HepG2 (cell line): ENCODE results near the gene TMEM165. TPM values are rescaled to one million over a fixed set of nuclear protein-coding genes. Genes with fewer than 3 reads are reported as not detected.

ENCODE experiments used
- ATAC-seq: fragments of 200-7000 bp; cut with Tn5 transposase; 3 replicates; pipeline ENCODE4 v1.9.1; 2020; ENCODE audit warnings: mild to moderate bottlenecking, moderate library complexity
- BruUV-seq: library from RNA; stranded (reverse); fragments of 400-500 nt; replicated peaks from 2 replicates; lab custom pipeline; 2021; lab: Mats Ljungman, UMichigan
- CTCF ChIA-PET: fragments of 300-600 bp; formaldehyde crosslinking; extraction: SDS; loops from one replicate; lab custom pipeline; 2021; ENCODE audit warnings: low total read pairs, inconsistent platforms, low intra/inter-chr PET ratio; lab: Yijun Ruan, JAX
- POLR2A ChIA-PET: fragments of 350-600 bp; sonication (Branson Sonifier 250); formaldehyde crosslinking; loops from one replicate; lab custom pipeline; 2020; ENCODE audit warnings: antibody characterized with exemption, inconsistent platforms; lab: Yijun Ruan, JAX
- DNase-seq: peaks from one replicate; pipeline ENCODE4 v3.0.0-alpha.2; 2015; ENCODE audit warnings: low spot score
- FAIRE-seq: peaks from 3 replicates; lab custom pipeline; 2011; peaks lifted over from hg19 to GRCh38; lab: Jason Lieb, UNC
- H2AFZ ChIP-seq: one replicate; pipeline ENCODE4 v1.6.1; 2011; ENCODE audit warnings: low read length, inconsistent platforms
- H3K27ac ChIP-seq: fragments of 300-600 bp; 3 replicates; pipeline ENCODE4 v1.8.0; 2011; ENCODE audit warnings: mixed run types, mild to moderate bottlenecking, mixed read lengths, low read length, inconsistent platforms; ENCODE audit not compliant: insufficient read depth; ENCODE audit errors: extremely low read length
- H3K27me3 ChIP-seq, 2 experiments: fragments of 200-600 bp in 1 of 2; 2 replicates in 1 of 2; 3 replicates in 1 of 2; pipeline versions ENCODE4 v1.6.0 to v1.8.0; 2011; ENCODE audit warnings: low read length in 2 of 2, mild to moderate bottlenecking in 2 of 2, moderate library complexity in 2 of 2, inconsistent platforms in 1 of 2; ENCODE audit not compliant: insufficient read depth in 2 of 2, control insufficient read depth in 1 of 2
- H3K36me3 ChIP-seq, 2 experiments: fragments of 200-600 bp in 1 of 2; replicated peaks in 1 of 2; 2 replicates in 1 of 2; 3 replicates in 1 of 2; pipeline versions ENCODE4 v1.5.1 to v1.8.0; 2011; ENCODE audit warnings: low read length in 2 of 2, inconsistent platforms in 1 of 2; ENCODE audit not compliant: insufficient read depth in 2 of 2, control insufficient read depth in 1 of 2
- H3K4me1 ChIP-seq: 2 replicates; pipeline ENCODE4 v1.5.1; 2012; ENCODE audit warnings: low read length, inconsistent platforms; ENCODE audit not compliant: insufficient read depth
- H3K4me2 ChIP-seq: 2 replicates; pipeline ENCODE4 v1.6.0; 2011; ENCODE audit warnings: low read depth, low read length, inconsistent platforms
- H3K4me3 ChIP-seq, 3 experiments: fragments of 200-600 bp in 1 of 3; sonication (generic), shearing (Covaris generic) in 1 of 3; replicated peaks in 1 of 3; 2 replicates each; pipeline ENCODE4 v1.5.1; 2011 to 2016; ENCODE audit warnings: low read length in 3 of 3, inconsistent platforms in 2 of 3, low read depth in 2 of 3, mild to moderate bottlenecking in 2 of 3, control low read depth in 1 of 3, mixed read lengths in 1 of 3; ENCODE audit not compliant: insufficient read depth in 1 of 3
- H3K79me2 ChIP-seq: one replicate; pipeline ENCODE4 v1.6.1; 2011; ENCODE audit warnings: low read length, inconsistent platforms; ENCODE audit not compliant: insufficient read depth
- H3K9ac ChIP-seq: 2 replicates; pipeline ENCODE4 v1.6.0; 2011; ENCODE audit warnings: mild to moderate bottlenecking, low read depth, low read length, inconsistent platforms; ENCODE audit not compliant: insufficient read depth
- H3K9me3 ChIP-seq: 2 replicates; pipeline ENCODE4 v1.5.1; 2012; ENCODE audit warnings: mild to moderate bottlenecking, low read length
- H4K20me1 ChIP-seq: 2 replicates; pipeline ENCODE4 v1.6.0; 2011; ENCODE audit warnings: inconsistent platforms, mild to moderate bottlenecking, low read length, moderate library complexity; ENCODE audit not compliant: insufficient read depth
- AGO2 ChIP-seq: fragments of 200-400 bp; formaldehyde crosslinking; optimal IDR thresholded peaks from 2 replicates; pipeline ENCODE3; 2017; ENCODE audit warnings: mild to moderate bottlenecking, low read depth, low read length, moderate library complexity
- ARHGAP35 ChIP-seq: sonication (generic); formaldehyde crosslinking; IDR thresholded peaks from 2 replicates; pipeline ENCODE4 v1.9.0; 2022; ENCODE audit warnings: mild to moderate bottlenecking, inconsistent platforms, moderate library complexity, missing genetic modification reagents, borderline replicate concordance
- ATF7-NPFF ChIP-seq: sonication (generic); formaldehyde crosslinking; IDR thresholded peaks from 2 replicates; pipeline ENCODE4 v1.8.1; 2023; ENCODE audit warnings: mild to moderate bottlenecking, low read depth, missing genetic modification reagents, moderate library complexity
- BRD4 ChIP-seq: sonication (generic); formaldehyde crosslinking; IDR thresholded peaks from 2 replicates; pipeline ENCODE4 v1.4.0; 2020; ENCODE audit warnings: missing genetic modification reagents
- FOSL2 ChIP-seq: sonication (generic); formaldehyde crosslinking; IDR thresholded peaks from 2 replicates; pipeline ENCODE4 v1.4.0; 2020; ENCODE audit warnings: missing genetic modification reagents
- IRF2 ChIP-seq: IDR thresholded peaks from 2 replicates; pipeline ENCODE4 v1.6.1; 2018; ENCODE audit warnings: missing genetic modification reagents, missing compliant biosample characterization
- ISX ChIP-seq: sonication (generic); formaldehyde crosslinking; conservative IDR thresholded peaks from 2 replicates; pipeline ENCODE4 v1.5.0; 2020; ENCODE audit warnings: missing genetic modification reagents
- RBM39 ChIP-seq: fragments of 200-400 bp; formaldehyde crosslinking; IDR thresholded peaks from one replicate; pipeline ENCODE4 v1.6.1; 2018; ENCODE audit warnings: antibody characterized with exemption, mild to moderate bottlenecking, low read depth, low read length; ENCODE audit not compliant: poor library complexity, severe bottlenecking
- SETDB1 ChIP-seq: sonication (generic); formaldehyde crosslinking; IDR thresholded peaks from 2 replicates; pipeline ENCODE4 v1.5.1; 2020; ENCODE audit warnings: missing genetic modification reagents, mild to moderate bottlenecking, borderline replicate concordance
- SIX1 ChIP-seq: sonication (generic); formaldehyde crosslinking; IDR thresholded peaks from 2 replicates; pipeline ENCODE4 v1.4.0; 2020; ENCODE audit warnings: missing genetic modification reagents, borderline replicate concordance
- TP53 ChIP-seq: sonication (generic); formaldehyde crosslinking; conservative IDR thresholded peaks from 2 replicates; pipeline ENCODE4 v1.4.0; 2020; ENCODE audit warnings: missing genetic modification reagents
- ZNF430 ChIP-seq: sonication (generic); formaldehyde crosslinking; IDR thresholded peaks from 2 replicates; pipeline ENCODE4 v1.9.0; 2021; ENCODE audit warnings: mild to moderate bottlenecking, missing genetic modification reagents
- WGBS: methylation state at CpG from one replicate; pipeline ENCODE4 v1.1.6; 2017; ENCODE audit warnings: low lambda C conversion rate; 5-methylcytosine and 5-hydroxymethylcytosine counted together
- in situ Hi-C: cut with HindIII; loops from 2 replicates; pipeline ENCODE4 v1.10.0; 2017; ENCODE audit warnings: low pct_unique_long_range_greater_than_20kb; ENCODE audit not compliant: extremely low pct_ligation_motif_present
- intact Hi-C: fragments of 100-400 bp; cut with micrococcal nuclease; formaldehyde crosslinking; loops from one replicate; pipeline ENCODE4 v1.10.0; 2022; ENCODE audit not compliant: unreplicated experiment
- polyA plus RNA-seq, 8 experiments: library from polyadenylated mRNA; depleted of rRNA in 3 of 8; stranded (reverse) in 7 of 8; unstranded in 1 of 8; fragments of >200 nt; fragmentation: Illumina TruSeq in 4 of 8; extraction: Trizol in 4 of 8; gene quantifications; 2 replicates each; pipeline versions ENCODE4 v1.2.1 to v1.2.3, GENCODE V29; 2011 to 2016; ENCODE audit warnings: low read depth in 4 of 8, missing spikeins in 1 of 8, mixed read lengths in 1 of 8; ENCODE audit not compliant: insufficient read depth in 1 of 8
- total RNA-seq, 5 experiments: library from RNA; depleted of rRNA; stranded (reverse); fragments of >200 nt; fragmentation: Illumina TruSeq; extraction: Trizol; gene quantifications; 2 replicates each; pipeline ENCODE4 v1.2.3, GENCODE V29; 2016; ENCODE audit warnings: low read depth in 1 of 5
- TF ChIP-seq, protein P1 (sequence below): sonication (generic); formaldehyde crosslinking; IDR thresholded peaks from 2 replicates; pipeline ENCODE4 v1.4.0; 2020; ENCODE audit warnings: missing genetic modification reagents
- TF ChIP-seq, protein P2 (sequence below): sonication (generic); formaldehyde crosslinking; conservative IDR thresholded peaks from 2 replicates; pipeline ENCODE4 v1.8.0; 2022; ENCODE audit warnings: low read depth, missing genetic modification reagents
- TF ChIP-seq, protein P3 (sequence below): sonication (generic); formaldehyde crosslinking; IDR thresholded peaks from 2 replicates; pipeline ENCODE4 v1.8.1; 2023; ENCODE audit warnings: mild to moderate bottlenecking, inconsistent platforms, moderate library complexity, missing genetic modification reagents, borderline replicate concordance
- TF ChIP-seq, protein P4 (sequence below): sonication (generic); formaldehyde crosslinking; IDR thresholded peaks from 2 replicates; pipeline ENCODE4 v1.5.0; 2020; ENCODE audit warnings: mild to moderate bottlenecking, missing genetic modification reagents, borderline replicate concordance
- TF ChIP-seq, protein P5 (sequence below): sonication (generic); formaldehyde crosslinking; conservative IDR thresholded peaks from 2 replicates; pipeline ENCODE4 v1.4.0; 2020; ENCODE audit warnings: missing genetic modification reagents

TMEM165 gene
- total and polyA plus RNA-seq, 2 of the 13 experiments (the other 11 are each of a cell fraction or from before 2014, with no cell fraction given) = 54.6 to 103 TPM

DNA sequence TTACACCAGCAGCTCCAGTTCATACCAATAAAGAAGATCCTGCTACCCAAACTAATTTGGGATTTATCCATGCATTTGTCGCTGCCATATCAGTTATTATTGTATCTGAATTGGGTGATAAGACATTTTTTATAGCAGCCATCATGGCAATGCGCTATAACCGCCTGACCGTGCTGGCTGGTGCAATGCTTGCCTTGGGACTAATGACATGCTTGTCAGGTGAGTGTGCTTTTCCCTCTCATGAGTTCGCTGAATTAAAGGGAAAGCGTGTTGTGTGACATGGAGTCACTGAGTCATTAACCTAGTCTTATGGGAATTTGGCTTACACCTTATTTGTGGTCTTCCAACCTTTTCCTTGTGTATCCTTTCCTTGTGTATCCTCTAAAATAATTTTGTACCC lies 15.9 kb downstream of the TMEM165 start:
- TF ChIP-seq FOSL2 = no peak
- no peak for TF ChIP-seq ATF7-NPFF
- TF ChIP-seq AGO2 = no peak
- TF ChIP-seq, protein P1, sequence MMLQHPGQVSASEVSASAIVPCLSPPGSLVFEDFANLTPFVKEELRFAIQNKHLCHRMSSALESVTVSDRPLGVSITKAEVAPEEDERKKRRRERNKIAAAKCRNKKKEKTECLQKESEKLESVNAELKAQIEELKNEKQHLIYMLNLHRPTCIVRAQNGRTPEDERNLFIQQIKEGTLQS (CRISPR knock-in tag) = no peak
- TF ChIP-seq ISX (CRISPR knock-in tag) = no peak
- TF ChIP-seq RBM39 = no peak
- no peak for TF ChIP-seq ZNF430 (CRISPR knock-in tag)
- TF ChIP-seq, protein P2, sequence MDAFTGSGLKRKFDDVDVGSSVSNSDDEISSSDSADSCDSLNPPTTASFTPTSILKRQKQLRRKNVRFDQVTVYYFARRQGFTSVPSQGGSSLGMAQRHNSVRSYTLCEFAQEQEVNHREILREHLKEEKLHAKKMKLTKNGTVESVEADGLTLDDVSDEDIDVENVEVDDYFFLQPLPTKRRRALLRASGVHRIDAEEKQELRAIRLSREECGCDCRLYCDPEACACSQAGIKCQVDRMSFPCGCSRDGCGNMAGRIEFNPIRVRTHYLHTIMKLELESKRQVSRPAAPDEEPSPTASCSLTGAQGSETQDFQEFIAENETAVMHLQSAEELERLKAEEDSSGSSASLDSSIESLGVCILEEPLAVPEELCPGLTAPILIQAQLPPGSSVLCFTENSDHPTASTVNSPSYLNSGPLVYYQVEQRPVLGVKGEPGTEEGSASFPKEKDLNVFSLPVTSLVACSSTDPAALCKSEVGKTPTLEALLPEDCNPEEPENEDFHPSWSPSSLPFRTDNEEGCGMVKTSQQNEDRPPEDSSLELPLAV (CRISPR knock-in tag) = no peak
- no peak for TF ChIP-seq IRF2 (CRISPR knock-in tag)
- no peak for TF ChIP-seq ARHGAP35
- no peak for TF ChIP-seq SIX1 (CRISPR knock-in tag)
- TF ChIP-seq, protein P3, sequence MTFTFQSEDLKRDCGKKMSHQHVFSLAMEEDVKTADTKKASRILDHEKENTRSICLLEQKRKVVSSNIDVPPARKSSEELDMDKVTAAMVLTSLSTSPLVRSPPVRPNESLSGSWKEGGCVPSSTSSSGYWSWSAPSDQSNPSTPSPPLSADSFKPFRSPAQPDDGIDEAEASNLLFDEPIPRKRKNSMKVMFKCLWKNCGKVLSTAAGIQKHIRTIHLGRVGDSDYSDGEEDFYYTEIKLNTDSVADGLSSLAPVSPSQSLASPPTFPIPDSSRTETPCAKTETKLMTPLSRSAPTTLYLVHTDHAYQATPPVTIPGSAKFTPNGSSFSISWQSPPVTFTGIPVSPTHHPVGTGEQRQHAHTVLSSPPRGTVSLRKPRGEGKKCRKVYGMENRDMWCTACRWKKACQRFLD (CRISPR knock-in tag) = no peak
- TF ChIP-seq TP53 (CRISPR knock-in tag) = no peak
- no peak for TF ChIP-seq SETDB1 (CRISPR knock-in tag)
- TF ChIP-seq BRD4 (CRISPR knock-in tag) = no peak
- TF ChIP-seq, protein P4, sequence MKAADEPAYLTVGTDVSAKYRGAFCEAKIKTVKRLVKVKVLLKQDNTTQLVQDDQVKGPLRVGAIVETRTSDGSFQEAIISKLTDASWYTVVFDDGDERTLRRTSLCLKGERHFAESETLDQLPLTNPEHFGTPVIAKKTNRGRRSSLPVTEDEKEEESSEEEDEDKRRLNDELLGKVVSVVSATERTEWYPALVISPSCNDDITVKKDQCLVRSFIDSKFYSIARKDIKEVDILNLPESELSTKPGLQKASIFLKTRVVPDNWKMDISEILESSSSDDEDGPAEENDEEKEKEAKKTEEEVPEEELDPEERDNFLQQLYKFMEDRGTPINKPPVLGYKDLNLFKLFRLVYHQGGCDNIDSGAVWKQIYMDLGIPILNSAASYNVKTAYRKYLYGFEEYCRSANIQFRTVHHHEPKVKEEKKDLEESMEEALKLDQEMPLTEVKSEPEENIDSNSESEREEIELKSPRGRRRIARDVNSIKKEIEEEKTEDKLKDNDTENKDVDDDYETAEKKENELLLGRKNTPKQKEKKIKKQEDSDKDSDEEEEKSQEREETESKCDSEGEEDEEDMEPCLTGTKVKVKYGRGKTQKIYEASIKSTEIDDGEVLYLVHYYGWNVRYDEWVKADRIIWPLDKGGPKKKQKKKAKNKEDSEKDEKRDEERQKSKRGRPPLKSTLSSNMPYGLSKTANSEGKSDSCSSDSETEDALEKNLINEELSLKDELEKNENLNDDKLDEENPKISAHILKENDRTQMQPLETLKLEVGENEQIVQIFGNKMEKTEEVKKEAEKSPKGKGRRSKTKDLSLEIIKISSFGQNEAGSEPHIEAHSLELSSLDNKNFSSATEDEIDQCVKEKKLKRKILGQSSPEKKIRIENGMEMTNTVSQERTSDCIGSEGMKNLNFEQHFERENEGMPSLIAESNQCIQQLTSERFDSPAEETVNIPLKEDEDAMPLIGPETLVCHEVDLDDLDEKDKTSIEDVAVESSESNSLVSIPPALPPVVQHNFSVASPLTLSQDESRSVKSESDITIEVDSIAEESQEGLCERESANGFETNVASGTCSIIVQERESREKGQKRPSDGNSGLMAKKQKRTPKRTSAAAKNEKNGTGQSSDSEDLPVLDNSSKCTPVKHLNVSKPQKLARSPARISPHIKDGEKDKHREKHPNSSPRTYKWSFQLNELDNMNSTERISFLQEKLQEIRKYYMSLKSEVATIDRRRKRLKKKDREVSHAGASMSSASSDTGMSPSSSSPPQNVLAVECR = no peak
- TF ChIP-seq, protein P5, sequence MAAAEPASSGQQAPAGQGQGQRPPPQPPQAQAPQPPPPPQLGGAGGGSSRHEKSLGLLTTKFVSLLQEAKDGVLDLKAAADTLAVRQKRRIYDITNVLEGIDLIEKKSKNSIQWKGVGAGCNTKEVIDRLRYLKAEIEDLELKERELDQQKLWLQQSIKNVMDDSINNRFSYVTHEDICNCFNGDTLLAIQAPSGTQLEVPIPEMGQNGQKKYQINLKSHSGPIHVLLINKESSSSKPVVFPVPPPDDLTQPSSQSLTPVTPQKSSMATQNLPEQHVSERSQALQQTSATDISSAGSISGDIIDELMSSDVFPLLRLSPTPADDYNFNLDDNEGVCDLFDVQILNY (CRISPR knock-in tag) = no peak
- in situ Hi-C loops = no loop called here
- CTCF ChIA-PET = no interaction called here
- ATAC-seq (no peak), DNase-seq (no peak), FAIRE-seq (no peak)
- H3K27me3 ChIP-seq = no peaks in the 10 kb centered on the region
- no peak overlapping the region for H3K27ac ChIP-seq
- 98% methylated on average over 6 of the region's 6 CpGs for WGBS
- peaks cover 10% of the 10 kb centered on the region for H3K4me1 ChIP-seq
- H3K9me3 ChIP-seq = no peaks in the 10 kb centered on the region
- no peak overlapping the region for H2AFZ ChIP-seq
- no peak overlapping the region for H3K9ac ChIP-seq
- H3K36me3 ChIP-seq = peaks cover 5 to 35% of the 10 kb centered on the region in 2 experiments; a peak in 4 of 5 replicates
- BruUV-seq = no TSS peak
- H3K4me3 ChIP-seq = no peak overlapping the region
- POLR2A ChIA-PET = no interaction called here
- H3K4me2 ChIP-seq = no peak overlapping the region
- intact Hi-C loops = no loop called here
- peaks cover 9% of the 10 kb centered on the region for H4K20me1 ChIP-seq
- H3K79me2 ChIP-seq = peaks cover 42% of the 10 kb centered on the region
